Measurements from ENCODE around the gene SIAE.

GRCh38 chr11:124642628-124643027 lies 30.9 kb downstream of the SIAE start:
- TF ChIP-seq CTCF (IDR thresholded peaks at IDR 0.05; ENCODE audit: low read depth, low read length, poor library complexity, severe bottlenecking) (no peak), EZH2phosphoT487 (IDR thresholded peaks at IDR 0.05; ENCODE audit: borderline replicate concordance, low read length) (no peak)
